ENCODE measurements around the gene ESR2. TPM values are rescaled to one million over a fixed set of nuclear protein-coding genes. Genes with fewer than 3 reads are reported as not detected.

The ESR2 gene
- total and polyA plus RNA-seq, 2 of the 8 experiments (the other 6 are each of a cell fraction or from before 2014, with no cell fraction given), result 0.19 to 0.23 TPM

- Histone ChIP-seq H3K27me3 (replicated peaks in 1 of 4; ENCODE audit: control insufficient read depth in 3 of 4, extremely low read depth in 1 of 4, insufficient read depth in 3 of 4, low read length in 3 of 4) (no peaks in the 10 kb centered on the region), H3K14ac (ENCODE audit: insufficient read length) (no peak overlapping the region), H2BK20ac (ENCODE audit: low read length) (no peak overlapping the region), H3K18ac (ENCODE audit: extremely low read depth, low read length) (no peak overlapping the region), H3K36me3 (ENCODE audit: control insufficient read depth in 2 of 4, insufficient read depth in 4 of 4, low read length in 3 of 4) (peaks cover 6 to 37% (median 22%) of the 10 kb centered on the region in 4 experiments; a peak in 6 of 8 replicates), H2BK12ac (ENCODE audit: low read depth, low read length) (no peak overlapping the region), H4K91ac (replicated peaks; ENCODE audit: insufficient read length, low read length) (no peak overlapping the region), H3K4me3 (ENCODE audit: extremely low read depth in 1 of 4, insufficient read depth in 2 of 4, low read depth in 3 of 4, low read length in 4 of 4) (no peak overlapping the region), H3K56ac (replicated peaks; ENCODE audit: insufficient read length, low read depth, low read length) (no peak overlapping the region), H4K20me1 (replicated peaks in 1 of 2; ENCODE audit: control insufficient read depth in 1 of 2, insufficient read depth in 2 of 2, low read length in 2 of 2) (no peaks in the 10 kb centered on the region), H3K4ac (replicated peaks; ENCODE audit: insufficient read length, low read depth, low read length) (no peak overlapping the region), H3K23me2 (ENCODE audit: low read depth, low read length) (no peaks in the 10 kb centered on the region), H3K79me2 (ENCODE audit: control insufficient read depth in 1 of 2, insufficient read depth in 2 of 2, low read length in 2 of 2) (no peaks in the 10 kb centered on the region), H3K9ac (replicated peaks in 1 of 4; ENCODE audit: extremely low read depth in 1 of 4, low read depth in 3 of 4, low read length in 3 of 4) (no peak overlapping the region), H3K27ac (ENCODE audit: low read depth, low read length) (no peak overlapping the region), H2BK15ac (ENCODE audit: low read length) (no peak overlapping the region), H3K4me2 (ENCODE audit: insufficient read depth in 1 of 2, low read depth in 2 of 2, low read length in 2 of 2) (no peak overlapping the region), H3K79me1 (ENCODE audit: low read depth, low read length) (no peaks in the 10 kb centered on the region), H2BK5ac (ENCODE audit: low read depth, low read length) (no peak overlapping the region), H4K5ac (ENCODE audit: insufficient read length, low read depth, low read length) (no peak overlapping the region), H2BK120ac (replicated peaks; ENCODE audit: low read depth, low read length) (no peak overlapping the region), H2AK5ac (ENCODE audit: low read depth, low read length) (no peak overlapping the region), H2AFZ (ENCODE audit: low read length) (no peak overlapping the region), H4K8ac (ENCODE audit: extremely low read depth, insufficient read depth, low read length) (no peak overlapping the region; the same call in 1 of the 2 replicates), H3K23ac (ENCODE audit: insufficient read length) (no peak overlapping the region), H3K9me3 (ENCODE audit: insufficient read depth in 2 of 2, low read depth in 1 of 2, low read length in 1 of 2) (no peaks in the 10 kb centered on the region), H3K4me1 (replicated peaks in 1 of 4; ENCODE audit: control insufficient read depth in 3 of 4, insufficient read depth in 4 of 4, low read length in 3 of 4) (no peaks in the 10 kb centered on the region)
- 85% methylated on average over 10 of the region's 10 CpGs; no CpG with 5 or more reads in 1 of the 2 experiments for WGBS, 2 experiments (ENCODE audit: extremely low coverage in 1 of 2, insufficient coverage in 1 of 2, insufficient read length in 1 of 2, insufficient replicate concordance in 2 of 2, low coverage in 1 of 2, low lambda C conversion rate in 2 of 2, missing lambda C conversion rate in 1 of 2)
- TF ChIP-seq HDAC2 (IDR thresholded peaks at IDR 0.05; ENCODE audit: borderline replicate concordance in 1 of 2, low read depth in 2 of 2, low read length in 2 of 2), result no peak
- TF ChIP-seq SIN3A (conservative IDR thresholded peaks at IDR 0.05 in 1 of 2, IDR thresholded peaks at IDR 0.05 in 1 of 2; ENCODE audit: low read depth in 1 of 2, low read length in 2 of 2), result no peak
- no peak for TF ChIP-seq POLR2A (IDR thresholded peaks at IDR 0.05; ENCODE audit: control extremely low read depth in 1 of 2, low read depth in 2 of 2, low read length in 2 of 2)
- TF ChIP-seq ZNF274 (IDR thresholded peaks at IDR 0.05; ENCODE audit: borderline replicate concordance, extremely low read depth, low read length), result no peak
- TF ChIP-seq RXRA (IDR thresholded peaks at IDR 0.05; ENCODE audit: insufficient read depth, low read depth, low read length), result no peak
- no peak for TF ChIP-seq SIRT6 (IDR thresholded peaks at IDR 0.05; ENCODE audit: low read length)
- TF ChIP-seq NANOG (IDR thresholded peaks at IDR 0.05; ENCODE audit: insufficient read depth, low read depth, low read length, poor library complexity, severe bottlenecking), result no peak
- no peak for TF ChIP-seq SP4 (IDR thresholded peaks at IDR 0.05; ENCODE audit: low read length)
- no peak for TF ChIP-seq SAP30 (IDR thresholded peaks at IDR 0.05; ENCODE audit: insufficient read depth, insufficient replicate concordance, low read length)
- no peak for TF ChIP-seq RAD21 (IDR thresholded peaks at IDR 0.05 in 1 of 2, conservative IDR thresholded peaks at IDR 0.05 in 1 of 2; ENCODE audit: low read depth in 2 of 2, low read length in 2 of 2)
- no peak for TF ChIP-seq SP1 (IDR thresholded peaks at IDR 0.05; ENCODE audit: low read depth, low read length)
- no peak for TF ChIP-seq FOSL1 (IDR thresholded peaks at IDR 0.05; ENCODE audit: insufficient read depth, low read depth, low read length)
- no peak for TF ChIP-seq ASH2L (IDR thresholded peaks at IDR 0.05; ENCODE audit: low read length)
- TF ChIP-seq SUZ12 (IDR thresholded peaks at IDR 0.05; ENCODE audit: low read length), result no peak
- DNase-seq (ENCODE audit: low read depth in 1 of 2, low spot score in 2 of 2), result no peak
- POLR2A ChIA-PET (ENCODE audit: partially characterized antibody), result no interaction called here
- CTCF ChIA-PET (ENCODE audit: partially characterized antibody), result interaction anchor here (0.9 to 2.5 kb wide), 8 partner anchors 9 to 102 kb away, joined by 3 to 14 read pairs (median 4); no protein-coding TSS in a partner anchor
- no peak for FAIRE-seq
Measured at GRCh38 chr14:64208981-64209380, 85.2 kb downstream of the ESR2 start.
